Body of pancreas (tissue), 4 donors: ENCODE results near the gene NEU3.

ENCODE experiments used
- POLR2A ChIP-seq, 3 donors: fragments of 450-650 bp; IDR thresholded peaks; one replicate each; pipeline ENCODE4 v1.6.1; 2016; ENCODE audit warnings: antibody characterized with exemption in 3 of 3, mild to moderate bottlenecking in 2 of 3
- TF ChIP-seq, protein P1 (sequence below), 7 experiments: fragments of 450-650 bp in 4 of 7; fragments of 200-600 bp in 3 of 7; sonication (generic) in 3 of 7; IDR thresholded peaks; one replicate each; pipeline ENCODE4 v1.5.1; 2016 to 2019; ENCODE audit warnings: antibody characterized with exemption in 7 of 7

DNA sequence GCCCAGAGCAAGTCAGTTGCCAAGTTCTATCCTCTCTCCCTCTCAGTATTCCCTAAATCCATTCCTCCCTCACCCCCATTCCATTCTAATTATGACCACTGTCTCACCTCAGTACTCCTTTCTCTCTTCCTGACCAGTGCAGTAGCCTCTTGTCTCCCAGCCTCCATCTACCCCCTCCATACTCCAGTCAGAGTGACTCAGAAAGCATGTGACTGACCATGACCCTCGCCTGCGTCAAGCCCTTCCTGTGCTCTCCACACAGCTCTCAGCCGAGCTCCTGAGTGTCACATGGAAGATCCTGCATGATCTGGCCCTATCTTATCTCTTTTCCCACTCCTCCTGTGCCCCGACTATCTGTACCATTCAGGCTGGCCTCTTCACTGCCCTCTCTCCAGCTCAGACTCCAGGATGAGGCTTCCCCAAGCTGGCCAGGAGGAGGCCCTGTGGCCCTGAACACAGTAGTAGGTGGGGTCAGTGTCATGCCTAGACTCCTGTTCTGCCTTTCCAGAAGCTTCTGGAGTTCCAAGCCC lies 42.6 kb downstream of the NEU3 start:
- TF ChIP-seq POLR2A (IDR thresholded peaks at IDR 0.05), result no peak
- TF ChIP-seq, protein P1, sequence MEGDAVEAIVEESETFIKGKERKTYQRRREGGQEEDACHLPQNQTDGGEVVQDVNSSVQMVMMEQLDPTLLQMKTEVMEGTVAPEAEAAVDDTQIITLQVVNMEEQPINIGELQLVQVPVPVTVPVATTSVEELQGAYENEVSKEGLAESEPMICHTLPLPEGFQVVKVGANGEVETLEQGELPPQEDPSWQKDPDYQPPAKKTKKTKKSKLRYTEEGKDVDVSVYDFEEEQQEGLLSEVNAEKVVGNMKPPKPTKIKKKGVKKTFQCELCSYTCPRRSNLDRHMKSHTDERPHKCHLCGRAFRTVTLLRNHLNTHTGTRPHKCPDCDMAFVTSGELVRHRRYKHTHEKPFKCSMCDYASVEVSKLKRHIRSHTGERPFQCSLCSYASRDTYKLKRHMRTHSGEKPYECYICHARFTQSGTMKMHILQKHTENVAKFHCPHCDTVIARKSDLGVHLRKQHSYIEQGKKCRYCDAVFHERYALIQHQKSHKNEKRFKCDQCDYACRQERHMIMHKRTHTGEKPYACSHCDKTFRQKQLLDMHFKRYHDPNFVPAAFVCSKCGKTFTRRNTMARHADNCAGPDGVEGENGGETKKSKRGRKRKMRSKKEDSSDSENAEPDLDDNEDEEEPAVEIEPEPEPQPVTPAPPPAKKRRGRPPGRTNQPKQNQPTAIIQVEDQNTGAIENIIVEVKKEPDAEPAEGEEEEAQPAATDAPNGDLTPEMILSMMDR (IDR thresholded peaks at IDR 0.05), result no peak
